Measurements from ENCODE around the gene DEDD. TPM values are rescaled to one million over a fixed set of nuclear protein-coding genes. Genes with fewer than 3 reads are reported as not detected.

The DEDD gene
- total and polyA plus RNA-seq, 2 of the 13 experiments (the other 11 are each of a cell fraction or from before 2014, with no cell fraction given), result 12.6 to 27.8 TPM

DNA sequence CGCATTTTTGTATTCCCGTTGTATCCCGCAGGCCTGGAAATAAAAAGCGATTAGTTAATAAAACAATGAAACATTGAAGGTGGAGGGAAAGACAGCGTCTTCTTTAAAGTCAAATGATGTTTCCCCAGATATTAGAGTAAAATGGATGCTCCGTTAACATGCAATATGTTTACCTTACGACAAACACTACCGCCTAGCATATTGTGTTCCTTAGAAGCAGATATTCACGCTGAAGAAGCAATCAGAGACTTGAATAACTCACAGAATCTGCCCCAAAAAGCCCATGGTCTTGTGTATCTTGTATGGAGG is 45.4 kb upstream of the DEDD start (continued):
- no peak for TF ChIP-seq ZBED4 (CRISPR knock-in tag; IDR thresholded peaks at IDR 0.05; ENCODE audit: borderline replicate concordance)
- TF ChIP-seq PRMT3 (CRISPR knock-in tag; IDR thresholded peaks at IDR 0.05; ENCODE audit: borderline replicate concordance, low read depth), result no peak
- no peak for TF ChIP-seq RCOR2 (CRISPR knock-in tag; IDR thresholded peaks at IDR 0.05)
- TF ChIP-seq, protein P1, sequence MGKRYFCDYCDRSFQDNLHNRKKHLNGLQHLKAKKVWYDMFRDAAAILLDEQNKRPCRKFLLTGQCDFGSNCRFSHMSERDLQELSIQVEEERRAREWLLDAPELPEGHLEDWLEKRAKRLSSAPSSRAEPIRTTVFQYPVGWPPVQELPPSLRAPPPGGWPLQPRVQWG (CRISPR knock-in tag; IDR thresholded peaks at IDR 0.05; ENCODE audit: borderline replicate concordance, low read depth), result no peak
- TF ChIP-seq ZNF280B (CRISPR knock-in tag; IDR thresholded peaks at IDR 0.05; ENCODE audit: borderline replicate concordance), result no peak
- no peak for TF ChIP-seq CREB1 (IDR thresholded peaks at IDR 0.05)
- 0 out of 2 replicates have a peak, but pooled peaks have one; percentile 1 for TF ChIP-seq CREB1 (CRISPR knock-in tag; IDR thresholded peaks at IDR 0.05)
- TF ChIP-seq SP2 (CRISPR knock-in tag; IDR thresholded peaks at IDR 0.05), result no peak
- TF ChIP-seq E2F2 (CRISPR knock-in tag; IDR thresholded peaks at IDR 0.05; ENCODE audit: borderline replicate concordance), result no peak
- 0 out of 2 replicates have a peak, but pooled peaks have one; percentile 0 for TF ChIP-seq ZNF761 (CRISPR knock-in tag; conservative IDR thresholded peaks at IDR 0.05)
- no peak for TF ChIP-seq CEBPZ (IDR thresholded peaks at IDR 0.05; ENCODE audit: low read length)
- TF ChIP-seq CCDC6 (CRISPR knock-in tag; IDR thresholded peaks at IDR 0.05), result no peak
- TF ChIP-seq STAT6 (CRISPR knock-in tag; IDR thresholded peaks at IDR 0.05; ENCODE audit: borderline replicate concordance), result 0 out of 2 replicates have a peak, but pooled peaks have one; percentile 3
- TF ChIP-seq ZNF678 (CRISPR knock-in tag; IDR thresholded peaks at IDR 0.05), result no peak
- no peak for TF ChIP-seq CHD4 (IDR thresholded peaks at IDR 0.05; ENCODE audit: borderline replicate concordance, low read length)

All from HepG2 (cell line).